ENCODE measurements around the gene SETBP1. TPM values are rescaled to one million over a fixed set of nuclear protein-coding genes. Genes with fewer than 3 reads are reported as not detected.

Gene SETBP1
- total and polyA plus RNA-seq, 2 of the 13 experiments (the other 11 are each of a cell fraction or from before 2014, with no cell fraction given) = 0.18 to 0.65 TPM

DNA sequence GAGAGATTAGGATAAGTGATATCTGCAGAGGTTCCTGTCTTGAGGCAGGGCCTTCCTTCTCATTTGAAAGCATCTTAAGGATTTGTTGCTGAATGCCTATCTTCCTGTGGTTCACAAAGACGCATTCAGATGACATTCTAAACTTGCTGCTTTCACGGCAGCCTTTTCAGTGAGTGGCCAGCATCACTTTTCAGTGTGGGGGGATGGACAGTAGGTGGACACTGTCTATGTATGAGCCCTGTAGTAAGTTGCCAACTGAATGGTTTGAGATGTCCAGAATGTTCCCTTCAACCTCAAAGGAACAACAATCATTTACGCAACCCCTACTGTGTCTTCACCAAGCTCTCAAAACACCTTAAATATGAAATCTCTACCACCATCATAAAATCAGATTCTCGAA, 46.6 kb downstream of the SETBP1 start:
- intact Hi-C loops (cut with micrococcal nuclease; ENCODE audit: unreplicated experiment) = no loop called here
- Histone ChIP-seq H2AFZ (ENCODE audit: low read length) (no peak overlapping the region), H3K79me2 (ENCODE audit: insufficient read depth, low read length) (no peaks in the 10 kb centered on the region), H3K27me3 (ENCODE audit: control insufficient read depth in 1 of 2, insufficient read depth in 2 of 2, low read length in 2 of 2) (no peaks in the 10 kb centered on the region), H3K27ac (ENCODE audit: extremely low read length, insufficient read depth, low read length) (no peak overlapping the region), H3K36me3 (replicated peaks in 1 of 2; ENCODE audit: control insufficient read depth in 1 of 2, insufficient read depth in 2 of 2, low read length in 2 of 2) (no peaks in the 10 kb centered on the region), H4K20me1 (ENCODE audit: insufficient read depth, low read length) (no peaks in the 10 kb centered on the region), H3K4me2 (ENCODE audit: low read depth, low read length) (no peak overlapping the region), H3K4me1 (ENCODE audit: insufficient read depth, low read length) (no peaks in the 10 kb centered on the region; the same call in 1 of the 2 replicates), H3K9ac (ENCODE audit: insufficient read depth, low read depth, low read length) (no peak overlapping the region), H3K4me3 (replicated peaks in 1 of 3; ENCODE audit: insufficient read depth in 1 of 3, low read depth in 2 of 3, low read length in 3 of 3) (no peak overlapping the region), H3K9me3 (ENCODE audit: low read length) (no peaks in the 10 kb centered on the region)
- 54% methylated on average over 4 of the region's 4 CpGs for WGBS (ENCODE audit: low lambda C conversion rate)
- ChIA-PET CTCF (ENCODE audit: low intra/inter-chr PET ratio, low total read pairs) (no interaction called here), POLR2A (no interaction called here)
- in situ Hi-C loops (cut with HindIII; ENCODE audit: extremely low pct_ligation_motif_present, low pct_unique_long_range_greater_than_20kb) = no loop called here
- ATAC-seq (no peak), DNase-seq (ENCODE audit: low spot score) (no peak), FAIRE-seq (no peak)
- no peak for TF ChIP-seq RARA (CRISPR knock-in tag; IDR thresholded peaks at IDR 0.05)
- TF ChIP-seq, protein P1, sequence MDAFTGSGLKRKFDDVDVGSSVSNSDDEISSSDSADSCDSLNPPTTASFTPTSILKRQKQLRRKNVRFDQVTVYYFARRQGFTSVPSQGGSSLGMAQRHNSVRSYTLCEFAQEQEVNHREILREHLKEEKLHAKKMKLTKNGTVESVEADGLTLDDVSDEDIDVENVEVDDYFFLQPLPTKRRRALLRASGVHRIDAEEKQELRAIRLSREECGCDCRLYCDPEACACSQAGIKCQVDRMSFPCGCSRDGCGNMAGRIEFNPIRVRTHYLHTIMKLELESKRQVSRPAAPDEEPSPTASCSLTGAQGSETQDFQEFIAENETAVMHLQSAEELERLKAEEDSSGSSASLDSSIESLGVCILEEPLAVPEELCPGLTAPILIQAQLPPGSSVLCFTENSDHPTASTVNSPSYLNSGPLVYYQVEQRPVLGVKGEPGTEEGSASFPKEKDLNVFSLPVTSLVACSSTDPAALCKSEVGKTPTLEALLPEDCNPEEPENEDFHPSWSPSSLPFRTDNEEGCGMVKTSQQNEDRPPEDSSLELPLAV (CRISPR knock-in tag; conservative IDR thresholded peaks at IDR 0.05; ENCODE audit: low read depth) = no peak
- no peak for TF ChIP-seq RFX1 (IDR thresholded peaks at IDR 0.05)
- TF ChIP-seq, protein P2, sequence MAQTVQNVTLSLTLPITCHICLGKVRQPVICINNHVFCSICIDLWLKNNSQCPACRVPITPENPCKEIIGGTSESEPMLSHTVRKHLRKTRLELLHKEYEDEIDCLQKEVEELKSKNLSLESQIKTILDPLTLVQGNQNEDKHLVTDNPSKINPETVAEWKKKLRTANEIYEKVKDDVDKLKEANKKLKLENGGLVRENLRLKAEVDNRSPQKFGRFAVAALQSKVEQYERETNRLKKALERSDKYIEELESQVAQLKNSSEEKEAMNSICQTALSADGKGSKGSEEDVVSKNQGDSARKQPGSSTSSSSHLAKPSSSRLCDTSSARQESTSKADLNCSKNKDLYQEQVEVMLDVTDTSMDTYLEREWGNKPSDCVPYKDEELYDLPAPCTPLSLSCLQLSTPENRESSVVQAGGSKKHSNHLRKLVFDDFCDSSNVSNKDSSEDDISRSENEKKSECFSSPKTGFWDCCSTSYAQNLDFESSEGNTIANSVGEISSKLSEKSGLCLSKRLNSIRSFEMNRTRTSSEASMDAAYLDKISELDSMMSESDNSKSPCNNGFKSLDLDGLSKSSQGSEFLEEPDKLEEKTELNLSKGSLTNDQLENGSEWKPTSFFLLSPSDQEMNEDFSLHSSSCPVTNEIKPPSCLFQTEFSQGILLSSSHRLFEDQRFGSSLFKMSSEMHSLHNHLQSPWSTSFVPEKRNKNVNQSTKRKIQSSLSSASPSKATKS (CRISPR knock-in tag; IDR thresholded peaks at IDR 0.05) = no peak
- no peak for TF ChIP-seq ATF7 (IDR thresholded peaks at IDR 0.05)
- no peak for TF ChIP-seq ATF7 (CRISPR knock-in tag; IDR thresholded peaks at IDR 0.05)
- TF ChIP-seq SKI (IDR thresholded peaks at IDR 0.05; ENCODE audit: partially characterized antibody) = no peak
- TF ChIP-seq POLR2AphosphoS5 (IDR thresholded peaks at IDR 0.05; ENCODE audit: low read depth, low read length) = no peak
- BruUV-seq (replicated peaks) = no TSS peak
